ENCODE data around the gene DLG5.

DNA sequence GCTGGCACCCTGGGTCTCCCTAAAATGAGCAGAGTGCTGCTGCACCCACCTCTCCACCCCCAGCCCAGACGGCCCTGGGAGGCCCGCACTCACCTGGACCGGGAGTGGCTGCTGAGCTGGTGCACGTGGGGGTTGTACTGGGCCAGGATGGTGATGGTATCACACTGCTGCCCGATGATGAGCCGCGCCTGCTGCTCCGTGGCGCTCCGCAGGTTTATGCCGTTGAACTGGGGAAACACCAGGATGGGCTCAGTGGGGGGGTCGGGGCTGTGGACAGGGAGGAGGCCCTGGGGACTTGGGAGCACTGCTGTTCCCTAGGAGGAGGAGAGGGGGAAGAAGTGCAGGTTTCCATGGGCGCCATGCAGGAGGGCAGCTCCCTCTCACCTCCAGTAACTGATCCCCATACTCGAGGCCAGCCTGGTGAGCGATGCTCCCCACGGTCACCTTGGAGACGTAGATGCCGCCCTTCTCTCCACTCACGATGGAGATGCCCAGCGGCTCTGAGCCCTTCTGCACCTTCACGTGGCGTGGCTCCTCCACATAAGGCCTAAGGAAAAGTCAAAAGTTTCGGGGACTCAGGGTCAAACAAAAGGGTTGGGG is 114.6 kb downstream of the DLG5 start:
- no peak for TF ChIP-seq EZH2phosphoT487 (IDR thresholded peaks at IDR 0.05; ENCODE audit: borderline replicate concordance)
- TF ChIP-seq, protein P1, sequence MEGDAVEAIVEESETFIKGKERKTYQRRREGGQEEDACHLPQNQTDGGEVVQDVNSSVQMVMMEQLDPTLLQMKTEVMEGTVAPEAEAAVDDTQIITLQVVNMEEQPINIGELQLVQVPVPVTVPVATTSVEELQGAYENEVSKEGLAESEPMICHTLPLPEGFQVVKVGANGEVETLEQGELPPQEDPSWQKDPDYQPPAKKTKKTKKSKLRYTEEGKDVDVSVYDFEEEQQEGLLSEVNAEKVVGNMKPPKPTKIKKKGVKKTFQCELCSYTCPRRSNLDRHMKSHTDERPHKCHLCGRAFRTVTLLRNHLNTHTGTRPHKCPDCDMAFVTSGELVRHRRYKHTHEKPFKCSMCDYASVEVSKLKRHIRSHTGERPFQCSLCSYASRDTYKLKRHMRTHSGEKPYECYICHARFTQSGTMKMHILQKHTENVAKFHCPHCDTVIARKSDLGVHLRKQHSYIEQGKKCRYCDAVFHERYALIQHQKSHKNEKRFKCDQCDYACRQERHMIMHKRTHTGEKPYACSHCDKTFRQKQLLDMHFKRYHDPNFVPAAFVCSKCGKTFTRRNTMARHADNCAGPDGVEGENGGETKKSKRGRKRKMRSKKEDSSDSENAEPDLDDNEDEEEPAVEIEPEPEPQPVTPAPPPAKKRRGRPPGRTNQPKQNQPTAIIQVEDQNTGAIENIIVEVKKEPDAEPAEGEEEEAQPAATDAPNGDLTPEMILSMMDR (conservative IDR thresholded peaks at IDR 0.05; ENCODE audit: low read length) = no peak

Measured in Loucy (cell line).